ENCODE data around the gene CHCHD3. TPM values are rescaled to one million over a fixed set of nuclear protein-coding genes. Genes with fewer than 3 reads are reported as not detected.
A peak's percentile ranks its signal among the peaks of the same experiment; 100 is the strongest.

The CHCHD3 gene
- total RNA-seq, 1 experiment from 2014 or later: 114 TPM

- Mint-ChIP-seq H3K4me3 (no peak overlapping the region), H3K27me3 (ENCODE audit: low read depth) (no peaks in the 10 kb centered on the region), H3K36me3 (peaks cover 6% of the 10 kb centered on the region; the same call in 1 of the 2 replicates), H3K9me3 (peaks cover 4% of the 10 kb centered on the region), H3K27ac (no peak overlapping the region), H3K4me1 (peaks cover 30% of the 10 kb centered on the region)
- ChIA-PET POLR2A (no interaction called here), CTCF (no interaction called here)
- TF ChIP-seq ERG (CRISPR knock-in tag; IDR thresholded peaks at IDR 0.05) (no peak), NR1H2 (CRISPR knock-in tag; IDR thresholded peaks at IDR 0.05) (no peak), SOX15 (CRISPR knock-in tag; IDR thresholded peaks at IDR 0.05) (no peak), IRF2 (CRISPR knock-in tag; IDR thresholded peaks at IDR 0.05; ENCODE audit: borderline replicate concordance, low read depth) (no peak), JUN (CRISPR knock-in tag; IDR thresholded peaks at IDR 0.05) (no peak), KAT7 (CRISPR knock-in tag; IDR thresholded peaks at IDR 0.05; ENCODE audit: borderline replicate concordance) (no peak)
- no peak for DNase-seq (ENCODE audit: low spot score)
- no peak for ATAC-seq
Measured at GRCh38 chr7:133023370-133024071, 58.4 kb downstream of the CHCHD3 start.

DNA sequence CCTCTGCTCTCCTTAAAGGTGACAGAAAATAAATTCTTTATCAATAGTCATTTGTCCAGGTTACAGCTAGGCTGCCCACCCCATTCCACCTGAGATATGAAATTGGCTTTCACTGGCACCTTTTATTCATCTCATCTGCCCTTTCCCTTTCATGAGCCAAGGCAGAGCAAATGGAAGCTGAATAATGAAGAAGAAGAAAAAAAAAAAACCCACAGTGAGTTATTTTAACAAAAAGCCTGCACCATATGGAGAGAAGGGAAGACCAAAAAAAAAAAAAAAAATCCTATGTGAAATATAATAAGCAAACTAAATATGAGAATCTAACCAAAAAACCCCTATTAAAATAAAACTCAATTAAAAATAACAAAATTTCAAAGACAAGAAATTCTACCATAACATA, 59.2 kb downstream of the CHCHD3 start:
- ATAC-seq (no peak), DNase-seq (ENCODE audit: low spot score) (no peak)
- Mint-ChIP-seq H3K4me3 (no peak overlapping the region), H3K27ac (no peak overlapping the region), H3K4me1 (peaks cover 30% of the 10 kb centered on the region), H3K27me3 (ENCODE audit: low read depth) (no peaks in the 10 kb centered on the region), H3K9me3 (peaks cover 4% of the 10 kb centered on the region), H3K36me3 (peaks cover 6% of the 10 kb centered on the region; the same call in 1 of the 2 replicates)
- ChIA-PET CTCF (no interaction called here), POLR2A (interaction anchor here (0.6 to 1.3 kb wide), 2 partner anchors 10 to 229 kb away, joined by 3 to 12 read pairs; no protein-coding TSS in a partner anchor)
- no peak for TF ChIP-seq NFATC4 (CRISPR knock-in tag; IDR thresholded peaks at IDR 0.05)
- TF ChIP-seq CREM (CRISPR knock-in tag; IDR thresholded peaks at IDR 0.05): no peak

DNA sequence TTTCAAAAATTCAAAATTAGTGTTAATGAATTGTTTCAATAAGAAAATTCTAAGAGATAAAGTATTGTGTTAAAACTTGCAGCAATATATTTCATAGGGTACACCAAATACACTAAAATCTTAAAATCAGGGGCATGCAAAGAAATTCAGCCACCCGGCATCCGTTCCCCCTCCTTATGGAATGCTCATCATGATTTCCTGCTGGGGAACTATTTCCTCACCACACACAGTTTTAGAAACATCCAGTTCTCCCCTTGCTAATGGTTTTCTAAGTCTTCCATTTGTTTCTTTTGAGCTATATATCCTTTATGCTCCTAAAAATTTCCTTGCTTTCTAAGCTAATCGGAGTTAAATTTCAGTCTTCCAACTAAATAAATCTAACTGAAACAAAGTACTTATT, 60.7 kb downstream of the CHCHD3 start:
- ATAC-seq: peak; percentile 65
- H3K36me3 Mint-ChIP-seq: peaks cover 1% of the 10 kb centered on the region; the same call in 1 of the 2 replicates
- peaks cover 45% of the 10 kb centered on the region for H3K4me1 Mint-ChIP-seq
- H3K4me3 Mint-ChIP-seq: no peak overlapping the region
- POLR2A ChIA-PET: interaction anchor here (1.3 kb wide), 1 partner anchor 8 kb away, joined by 12 read pairs; no protein-coding TSS in a partner anchor
- no peak for TF ChIP-seq NFE2L1 (CRISPR knock-in tag; IDR thresholded peaks at IDR 0.05)
- no peak for TF ChIP-seq MLX (CRISPR knock-in tag; IDR thresholded peaks at IDR 0.05)
- no peak for TF ChIP-seq CREB1 (CRISPR knock-in tag; IDR thresholded peaks at IDR 0.05)
- TF ChIP-seq ERG (CRISPR knock-in tag; IDR thresholded peaks at IDR 0.05): no peak
- TF ChIP-seq NR2C2 (CRISPR knock-in tag; IDR thresholded peaks at IDR 0.05): no peak
- TF ChIP-seq E2F1 (CRISPR knock-in tag; IDR thresholded peaks at IDR 0.05): no peak
- TF ChIP-seq, protein P1, sequence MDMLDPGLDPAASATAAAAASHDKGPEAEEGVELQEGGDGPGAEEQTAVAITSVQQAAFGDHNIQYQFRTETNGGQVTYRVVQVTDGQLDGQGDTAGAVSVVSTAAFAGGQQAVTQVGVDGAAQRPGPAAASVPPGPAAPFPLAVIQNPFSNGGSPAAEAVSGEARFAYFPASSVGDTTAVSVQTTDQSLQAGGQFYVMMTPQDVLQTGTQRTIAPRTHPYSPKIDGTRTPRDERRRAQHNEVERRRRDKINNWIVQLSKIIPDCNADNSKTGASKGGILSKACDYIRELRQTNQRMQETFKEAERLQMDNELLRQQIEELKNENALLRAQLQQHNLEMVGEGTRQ (CRISPR knock-in tag; IDR thresholded peaks at IDR 0.05): no peak
- TF ChIP-seq ZNF423 (CRISPR knock-in tag; IDR thresholded peaks at IDR 0.05): no peak
- no peak for TF ChIP-seq ZBTB43 (CRISPR knock-in tag; IDR thresholded peaks at IDR 0.05)
- no peak for TF ChIP-seq AR (CRISPR knock-in tag; IDR thresholded peaks at IDR 0.05)
- no peak for TF ChIP-seq EMX1 (CRISPR knock-in tag; IDR thresholded peaks at IDR 0.05)
- no peak for TF ChIP-seq TEAD4 (CRISPR knock-in tag; IDR thresholded peaks at IDR 0.05)
- no peak for TF ChIP-seq HMGA2 (CRISPR knock-in tag; IDR thresholded peaks at IDR 0.05)
- TF ChIP-seq ZNF121 (CRISPR knock-in tag; IDR thresholded peaks at IDR 0.05): no peak
- TF ChIP-seq, protein P2, sequence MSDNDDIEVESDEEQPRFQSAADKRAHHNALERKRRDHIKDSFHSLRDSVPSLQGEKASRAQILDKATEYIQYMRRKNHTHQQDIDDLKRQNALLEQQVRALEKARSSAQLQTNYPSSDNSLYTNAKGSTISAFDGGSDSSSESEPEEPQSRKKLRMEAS (CRISPR knock-in tag; IDR thresholded peaks at IDR 0.05): no peak
- TF ChIP-seq ZBTB21 (CRISPR knock-in tag; IDR thresholded peaks at IDR 0.05; ENCODE audit: borderline replicate concordance): no peak
- CTCF ChIA-PET: interaction anchor here (0.7 kb wide), 1 partner anchor 123 kb away, joined by 3 read pairs; no protein-coding TSS in a partner anchor
- no peaks in the 10 kb centered on the region for H3K9me3 Mint-ChIP-seq
- peak overlapping the region; percentile 75 for H3K27ac Mint-ChIP-seq
- no peak for DNase-seq (ENCODE audit: low spot score)
- H3K27me3 Mint-ChIP-seq (ENCODE audit: low read depth): no peaks in the 10 kb centered on the region

Data from WTC11 (cell line).